Keratinocyte (primary cell): ENCODE data around the gene NEUROG3.

Experiments
- EZH2 ChIP-seq: IDR thresholded peaks from one replicate; pipeline ENCODE4 v1.6.1; 2012; ENCODE audit warnings: inconsistent platforms, mild to moderate bottlenecking, low read length, moderate library complexity
- TF ChIP-seq, protein P1 (sequence below), 3 experiments: IDR thresholded peaks in 1 of 3; conservative IDR thresholded peaks in 1 of 3; optimal IDR thresholded peaks in 1 of 3; 2 replicates in 2 of 3; 3 replicates in 1 of 3; pipeline versions ENCODE3 to v1.5.1; 2011; ENCODE audit warnings: low read length in 3 of 3, mild to moderate bottlenecking in 3 of 3, moderate library complexity in 2 of 3, control low read depth in 1 of 3, inconsistent platforms in 1 of 3; ENCODE audit not compliant: insufficient read depth in 2 of 3; ENCODE audit errors: extremely low read depth in 1 of 3

DNA sequence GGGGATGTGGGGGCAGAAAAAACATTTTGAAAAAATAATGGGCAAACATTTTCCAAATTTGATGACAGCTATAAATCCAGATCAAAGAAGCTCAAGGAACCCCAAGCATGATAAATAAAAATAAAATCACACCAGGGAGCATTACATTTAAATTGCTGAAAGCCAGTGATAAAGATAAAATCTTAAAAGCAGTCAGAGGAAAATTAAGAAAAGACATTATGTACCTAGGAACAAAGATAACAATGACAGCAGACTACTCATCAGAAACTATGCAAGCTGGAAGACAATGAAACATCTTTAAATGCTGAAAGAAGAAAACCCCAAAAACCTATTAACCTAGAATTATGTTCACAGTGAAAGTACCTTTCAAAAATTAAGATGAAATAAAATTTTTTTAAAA lies 23.3 kb downstream of the NEUROG3 start:
- TF ChIP-seq, protein P1, sequence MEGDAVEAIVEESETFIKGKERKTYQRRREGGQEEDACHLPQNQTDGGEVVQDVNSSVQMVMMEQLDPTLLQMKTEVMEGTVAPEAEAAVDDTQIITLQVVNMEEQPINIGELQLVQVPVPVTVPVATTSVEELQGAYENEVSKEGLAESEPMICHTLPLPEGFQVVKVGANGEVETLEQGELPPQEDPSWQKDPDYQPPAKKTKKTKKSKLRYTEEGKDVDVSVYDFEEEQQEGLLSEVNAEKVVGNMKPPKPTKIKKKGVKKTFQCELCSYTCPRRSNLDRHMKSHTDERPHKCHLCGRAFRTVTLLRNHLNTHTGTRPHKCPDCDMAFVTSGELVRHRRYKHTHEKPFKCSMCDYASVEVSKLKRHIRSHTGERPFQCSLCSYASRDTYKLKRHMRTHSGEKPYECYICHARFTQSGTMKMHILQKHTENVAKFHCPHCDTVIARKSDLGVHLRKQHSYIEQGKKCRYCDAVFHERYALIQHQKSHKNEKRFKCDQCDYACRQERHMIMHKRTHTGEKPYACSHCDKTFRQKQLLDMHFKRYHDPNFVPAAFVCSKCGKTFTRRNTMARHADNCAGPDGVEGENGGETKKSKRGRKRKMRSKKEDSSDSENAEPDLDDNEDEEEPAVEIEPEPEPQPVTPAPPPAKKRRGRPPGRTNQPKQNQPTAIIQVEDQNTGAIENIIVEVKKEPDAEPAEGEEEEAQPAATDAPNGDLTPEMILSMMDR (optimal IDR thresholded peaks at IDR 0.05 in 1 of 3, IDR thresholded peaks at IDR 0.05 in 1 of 3, conservative IDR thresholded peaks at IDR 0.05 in 1 of 3; ENCODE audit: extremely low read depth in 1 of 3, insufficient read depth in 2 of 3, low read length in 3 of 3): no peak
- TF ChIP-seq EZH2: no peak
